ENCODE results near the gene SH2D4B.

The SH2D4B gene

DNA sequence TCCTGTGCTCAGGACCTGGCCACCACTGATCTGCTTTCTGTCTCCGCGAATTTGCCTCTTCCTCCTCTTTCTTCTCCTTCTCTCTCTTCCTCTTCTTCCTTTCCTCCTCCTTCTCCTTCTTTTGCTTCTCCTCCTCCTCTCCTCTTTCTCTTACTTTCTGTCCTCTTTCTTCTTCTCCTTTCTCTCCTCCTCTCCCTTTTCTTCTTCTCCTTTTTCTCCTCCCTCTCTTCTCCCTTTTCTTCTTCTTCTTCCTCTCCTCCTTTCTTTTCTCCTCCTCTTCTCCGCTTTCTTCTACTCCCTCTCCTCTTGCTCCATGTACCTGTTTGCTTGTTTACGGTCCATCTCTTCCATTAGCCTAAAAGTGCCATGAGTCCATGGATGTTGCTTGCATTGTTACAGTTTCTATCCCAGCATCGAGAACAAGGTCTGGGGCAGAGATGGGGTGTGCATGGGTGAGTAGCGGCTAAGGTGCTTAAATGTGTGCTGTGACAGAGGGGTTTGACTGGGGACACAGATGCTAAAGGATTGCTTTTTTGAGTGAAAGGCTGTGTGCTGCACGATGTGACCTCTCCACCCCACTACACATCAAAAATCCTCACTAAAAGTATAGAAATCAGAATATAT lies 7.7 kb downstream of the SH2D4B start:
- no peak for DNase-seq

DNA sequence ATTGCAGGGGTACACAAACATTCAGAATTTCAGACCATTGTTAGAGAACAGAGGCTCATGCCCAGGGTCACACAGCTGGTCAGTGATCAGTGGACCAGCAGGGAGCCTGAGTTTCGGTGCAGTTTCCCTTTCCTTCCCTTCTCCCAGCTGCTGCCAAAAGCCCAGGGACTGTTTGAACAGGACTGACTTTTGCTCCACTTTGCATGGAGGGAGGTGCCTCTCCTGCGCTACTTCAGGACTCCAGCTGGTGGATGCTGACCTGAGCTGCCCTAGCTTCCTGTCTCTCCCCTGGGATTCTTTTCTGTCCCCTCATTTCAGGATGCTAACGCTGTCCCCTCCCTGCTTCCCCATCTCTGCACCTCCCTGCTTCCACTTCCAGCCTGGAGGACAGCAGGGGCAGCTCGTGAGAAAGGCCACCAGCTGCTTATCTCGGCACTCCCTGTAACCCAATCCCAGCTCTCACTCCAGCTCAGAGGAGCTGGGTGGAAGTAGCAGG lies 14.5 kb downstream of the SH2D4B start:
- DNase-seq = no peak

- DNase-seq = no peak
These were observed 15.7 kb downstream of the SH2D4B start for GRCh38 chr10:80553436-80553835.

DNA sequence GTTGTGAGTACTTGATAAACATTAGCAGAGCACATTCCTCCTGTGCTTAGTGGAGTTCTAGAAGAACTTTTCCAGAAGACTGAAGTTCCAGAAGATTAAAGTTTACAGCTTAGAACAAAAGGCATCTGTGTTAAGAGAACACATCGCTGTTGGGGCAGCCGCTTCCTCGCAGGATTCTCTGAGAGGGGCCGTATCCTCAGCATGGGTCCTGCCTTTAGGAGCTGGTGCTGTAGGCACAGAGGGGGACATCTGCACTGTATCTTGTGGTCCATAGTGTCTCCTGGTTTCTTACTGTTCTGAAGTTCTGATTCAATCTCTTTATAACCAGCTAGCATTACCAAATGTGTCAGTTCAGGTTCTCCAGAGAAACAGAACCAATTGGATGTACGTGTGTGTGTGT lies 16.3 kb downstream of the SH2D4B start:
- DNase-seq = no peak

- no peak for DNase-seq
These were observed 17.7 kb downstream of the SH2D4B start for GRCh38 chr10:80555415-80555814.

GRCh38 chr10:80561950-80562349 lies 24.2 kb downstream of the SH2D4B start:
- DNase-seq = no peak

DNA sequence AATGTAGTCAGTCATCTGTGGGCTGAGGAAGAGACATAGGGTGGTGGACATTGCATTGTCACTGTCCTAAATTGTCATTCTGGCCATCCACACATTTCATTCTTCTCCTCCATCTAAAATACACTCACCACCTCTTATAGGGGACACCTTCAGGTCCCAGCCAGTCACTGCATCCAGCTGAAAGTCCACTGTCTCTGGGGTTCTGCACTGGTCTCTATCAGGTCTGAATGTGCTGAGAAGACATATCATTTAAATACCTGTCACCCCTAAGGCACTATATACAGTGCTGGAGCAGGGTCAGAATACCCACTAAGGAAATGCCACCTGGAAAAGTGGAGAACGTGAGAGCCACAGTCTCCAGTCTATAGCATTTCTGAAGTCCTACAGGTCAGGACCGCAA lies 29.6 kb downstream of the SH2D4B start:
- DNase-seq = no peak

DNA sequence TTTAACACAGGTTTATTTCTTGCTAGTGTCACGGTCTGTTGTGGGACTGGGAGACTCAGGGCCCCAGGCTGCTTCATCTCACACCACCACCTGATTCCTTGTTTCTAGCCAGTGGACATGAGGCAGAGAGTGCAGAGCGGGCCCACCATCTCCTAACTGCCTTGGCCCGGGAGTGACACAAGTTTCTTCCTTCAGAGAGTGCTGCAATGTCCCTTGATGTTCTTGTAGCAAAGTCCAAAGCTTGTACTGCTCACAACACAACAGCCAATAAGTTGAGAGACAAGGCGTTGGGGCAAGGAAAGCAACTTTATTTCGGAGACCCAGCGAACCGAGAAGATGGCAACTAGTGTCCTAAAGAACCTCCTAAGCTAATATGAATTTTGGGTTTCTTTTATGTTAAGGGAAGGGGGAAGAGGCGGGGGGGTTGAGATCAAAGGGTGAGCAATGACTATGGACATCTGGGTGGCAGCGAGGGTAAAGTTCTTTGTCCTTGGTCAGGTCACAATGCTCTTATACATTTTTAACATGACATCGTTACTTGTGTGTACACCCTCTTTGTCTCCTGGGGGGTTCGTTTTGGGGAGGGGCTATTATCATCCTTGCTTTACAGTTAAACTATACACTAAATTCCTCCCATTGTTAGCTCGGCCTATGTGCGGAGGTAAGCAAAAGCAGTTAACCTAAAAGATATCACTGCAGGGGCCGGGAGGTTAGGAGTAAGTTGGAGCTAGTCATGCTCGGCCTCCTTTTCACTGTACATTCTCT lies 31.6 kb downstream of the SH2D4B start:
- DNase-seq = no peak

DNA sequence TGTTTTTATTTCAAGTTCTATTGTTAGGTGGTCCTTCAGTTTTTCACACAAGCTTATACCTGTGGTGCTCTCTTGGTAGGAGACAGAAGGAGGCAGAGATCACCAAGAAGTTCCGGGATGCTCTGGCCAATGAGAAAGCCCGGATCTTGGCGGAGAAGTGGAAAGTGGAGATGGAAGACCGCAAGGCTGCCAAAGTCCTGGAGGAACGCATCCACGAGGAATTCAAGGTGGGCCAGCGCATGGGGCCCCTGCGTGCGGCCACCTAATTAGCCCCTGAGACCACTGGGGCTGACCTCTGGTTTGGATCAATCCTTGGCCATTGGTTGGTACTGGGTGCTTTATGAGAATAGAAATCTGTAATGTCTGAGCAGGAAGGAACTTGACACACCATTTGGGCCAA lies 33.6 kb downstream of the SH2D4B start:
- DNase-seq = no peak

DNA sequence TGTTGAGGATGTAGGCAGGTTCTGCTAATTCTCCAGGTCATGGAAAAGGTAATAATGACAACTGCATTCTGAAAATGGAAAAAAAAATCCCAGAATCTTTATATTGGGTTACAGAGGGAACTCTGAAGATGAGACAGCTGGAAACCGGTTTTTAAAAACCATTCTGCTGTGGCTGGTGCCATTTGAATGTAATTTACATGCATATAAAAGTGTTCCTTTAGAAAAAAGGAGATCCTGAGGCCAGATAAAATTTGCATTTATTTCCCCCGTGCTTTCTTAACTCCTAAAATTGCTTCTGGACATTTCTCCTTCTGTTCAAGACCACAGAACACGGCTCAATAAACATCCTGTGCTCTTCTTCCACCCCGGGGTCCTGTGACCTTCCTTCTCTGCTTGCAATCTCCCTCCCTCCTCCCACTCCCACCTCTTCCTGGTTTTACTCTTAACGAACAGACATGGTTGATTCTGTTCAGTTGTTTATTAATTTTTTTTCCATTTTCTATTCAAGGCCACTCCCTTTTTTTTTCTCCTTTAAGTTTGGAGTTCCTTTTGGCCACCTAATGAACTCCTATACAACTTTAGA lies 41.6 kb downstream of the SH2D4B start:
- DNase-seq = no peak

- no peak for DNase-seq
These were observed 42.3 kb downstream of the SH2D4B start for GRCh38 chr10:80579849-80580637.

- DNase-seq = no peak
These were observed 43.2 kb downstream of the SH2D4B start for GRCh38 chr10:80580638-80581468.

DNA sequence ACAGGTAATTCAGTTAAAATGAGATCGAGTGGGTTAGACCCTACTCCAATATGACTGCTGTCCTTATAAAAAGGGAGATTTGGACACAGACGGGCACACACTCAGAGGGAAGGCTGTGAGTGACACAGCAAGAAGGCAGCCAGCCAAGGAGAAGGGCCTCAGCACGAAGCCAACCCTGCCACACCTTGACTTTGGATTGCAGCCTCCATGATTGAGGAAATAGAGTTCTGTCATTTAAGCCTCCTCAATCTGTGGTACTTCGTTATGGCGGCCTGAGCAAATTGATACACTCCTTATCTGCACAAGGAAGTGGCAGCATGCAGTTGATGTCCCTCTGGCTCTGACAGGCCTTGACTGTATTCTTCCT lies 43.8 kb downstream of the SH2D4B start:
- DNase-seq = no peak

- DNase-seq = no peak
These were observed 44.7 kb downstream of the SH2D4B start for GRCh38 chr10:80582286-80582960.

DNA sequence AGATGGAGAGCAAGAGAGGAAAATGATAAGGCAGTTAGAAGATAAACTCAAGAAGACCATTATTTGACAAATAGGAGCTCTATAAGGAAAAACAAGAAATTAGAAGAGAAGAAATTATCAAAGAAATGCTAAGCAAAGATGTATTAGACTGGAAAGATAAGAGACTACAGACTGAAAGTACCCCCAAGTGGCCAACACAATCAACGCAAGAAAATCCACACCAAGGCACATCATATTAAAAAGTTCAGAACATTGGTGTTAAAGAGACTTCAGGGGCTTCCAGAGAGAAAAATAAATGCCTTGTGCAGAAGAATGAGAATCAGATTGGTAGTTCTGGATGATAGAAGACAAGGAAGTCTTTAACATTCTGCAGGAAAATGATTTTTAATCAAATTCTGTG lies 46.0 kb downstream of the SH2D4B start:
- no peak for DNase-seq

GRCh38 chr10:80585812-80586211 lies 48.1 kb downstream of the SH2D4B start:
- DNase-seq = no peak

DNA sequence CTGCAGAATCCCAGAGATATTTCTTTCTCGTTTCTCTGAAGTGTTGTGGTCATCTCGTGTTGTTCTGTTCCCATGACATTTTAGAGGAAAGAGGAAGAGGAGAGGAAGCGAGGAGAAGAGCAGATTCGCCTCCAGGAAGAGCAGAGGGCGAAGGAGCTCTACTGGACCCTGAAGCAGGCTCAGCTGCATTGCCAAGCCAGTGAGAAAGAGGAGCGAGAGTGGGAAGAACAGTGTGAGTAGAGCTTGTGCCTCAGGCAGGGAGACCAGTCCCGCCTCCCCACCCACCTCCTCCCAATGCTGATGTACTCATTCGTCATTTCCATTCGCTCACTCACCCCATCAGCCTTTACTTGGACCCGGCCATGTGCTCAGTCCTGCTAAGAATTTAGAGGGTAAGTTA lies 50.8 kb downstream of the SH2D4B start:
- no peak for DNase-seq

DNA sequence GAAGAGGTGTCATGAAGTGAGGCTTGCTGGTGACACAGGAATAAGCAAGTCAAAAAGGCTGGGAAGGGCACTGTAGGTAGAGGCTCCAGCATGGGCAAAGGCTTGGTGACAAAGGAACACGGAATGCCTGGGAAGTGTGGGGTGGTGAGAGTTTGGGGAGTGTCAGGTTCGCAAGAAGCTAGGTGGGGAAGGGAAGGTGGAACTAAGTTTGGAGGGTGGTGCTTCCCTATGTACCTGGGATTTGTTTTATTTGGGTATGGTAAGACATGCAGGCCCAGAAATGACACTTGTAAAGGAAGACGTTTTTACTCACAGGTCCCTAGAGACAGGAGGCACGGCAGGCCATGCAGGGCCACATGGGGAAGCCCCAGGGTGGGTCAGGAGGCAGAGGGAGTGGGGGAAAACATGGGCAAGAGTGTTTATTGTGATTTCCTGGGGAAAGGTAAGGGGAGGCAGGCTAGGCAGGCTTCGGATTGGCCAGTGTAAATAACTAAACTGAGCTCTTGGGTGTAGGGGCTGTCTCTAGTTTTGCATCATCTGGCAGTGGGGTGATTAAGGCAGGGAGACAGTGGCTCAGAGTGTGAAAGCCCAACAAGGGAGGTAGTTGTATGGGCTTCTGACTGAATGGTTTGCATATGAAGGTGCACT lies 52.1 kb downstream of the SH2D4B start:
- DNase-seq = no peak

- DNase-seq = no peak
These were observed 53.0 kb downstream of the SH2D4B start for GRCh38 chr10:80590585-80591125.

GRCh38 chr10:80596391-80597257 lies 58.9 kb downstream of the SH2D4B start:
- DNase-seq = no peak

Measured in GF-D8 (cell line).